ENCODE measurements around the gene POLR1A.

Gene POLR1A

GRCh38 chr2:86062043-86062442 lies 43.6 kb downstream of the POLR1A start:
- H3K4me2 ChIP-seq (ENCODE audit: low read depth, low read length, poor library complexity, severe bottlenecking) = no peak overlapping the region
- peaks cover 79% of the 10 kb centered on the region for H3K36me3 ChIP-seq (ENCODE audit: insufficient read depth, low read length)
- no peak overlapping the region for H3K9ac ChIP-seq (ENCODE audit: low read depth, low read length, poor library complexity, severe bottlenecking)
- H2AFZ ChIP-seq (ENCODE audit: low read length) = no peak overlapping the region
- H3K4me3 ChIP-seq (ENCODE audit: low read length, poor library complexity, severe bottlenecking) = no peak overlapping the region
- H3K4me1 ChIP-seq (ENCODE audit: insufficient read depth, low read length, poor library complexity, severe bottlenecking) = no peaks in the 10 kb centered on the region
- no peaks in the 10 kb centered on the region for H3K9me3 ChIP-seq (ENCODE audit: insufficient read depth, low read depth, low read length)
- TF ChIP-seq EZH2phosphoT487 (IDR thresholded peaks at IDR 0.05; ENCODE audit: borderline replicate concordance) = no peak
- TF ChIP-seq CTCF (conservative IDR thresholded peaks at IDR 0.05; ENCODE audit: low read length) = no peak
- no peaks in the 10 kb centered on the region for H3K27me3 ChIP-seq (ENCODE audit: insufficient read depth, low read length, poor library complexity, severe bottlenecking)
- no peaks in the 10 kb centered on the region for H4K20me1 ChIP-seq (ENCODE audit: insufficient read depth, low read length, poor library complexity, severe bottlenecking)
- no peaks in the 10 kb centered on the region for H3K9me2 ChIP-seq (replicated peaks; ENCODE audit: low read depth, low read length)
- H3F3A ChIP-seq (ENCODE audit: low read depth) = no peaks in the 10 kb centered on the region
- no peaks in the 10 kb centered on the region for H3K79me2 ChIP-seq (ENCODE audit: insufficient read depth, low read length)

DNA sequence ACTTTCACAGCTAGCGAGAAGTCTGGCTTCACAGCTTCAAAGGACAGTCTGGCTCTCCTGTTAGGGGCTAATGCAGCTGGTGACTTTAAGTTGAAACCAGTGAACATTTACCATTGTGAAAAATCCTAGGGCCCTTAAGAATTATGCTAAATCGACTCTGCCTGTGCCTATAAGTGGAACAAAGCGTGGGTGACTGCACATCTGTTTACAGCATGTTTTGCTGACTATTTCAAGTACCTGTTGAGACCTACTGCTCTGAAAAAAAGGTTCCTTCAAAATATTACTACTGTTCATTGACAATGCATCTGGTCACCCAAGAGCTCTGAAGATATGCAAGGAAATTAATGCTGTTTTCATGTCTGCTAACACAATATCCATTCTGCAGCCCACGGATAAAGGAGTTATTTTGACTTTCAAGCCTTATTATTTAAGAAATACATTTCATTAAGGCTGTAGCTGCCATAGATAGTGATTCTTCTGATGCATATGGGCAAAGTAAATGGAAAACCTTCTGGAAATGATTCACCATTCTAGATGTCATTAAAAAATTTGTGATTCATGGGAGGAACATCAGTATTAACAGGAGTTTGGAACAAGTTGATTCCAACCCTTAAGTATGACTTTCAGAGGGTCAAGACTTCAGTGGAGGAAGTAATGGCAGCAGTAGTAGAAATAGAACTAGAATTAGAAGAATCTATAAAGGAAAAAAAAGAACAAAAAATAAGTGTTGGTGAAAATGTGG lies 48.9 kb downstream of the POLR1A start:
- no peaks in the 10 kb centered on the region for H3K9me2 ChIP-seq (replicated peaks; ENCODE audit: low read depth, low read length)
- H4K20me1 ChIP-seq (ENCODE audit: insufficient read depth, low read length, poor library complexity, severe bottlenecking) = no peaks in the 10 kb centered on the region
- H3K4me3 ChIP-seq (ENCODE audit: low read length, poor library complexity, severe bottlenecking) = no peak overlapping the region
- H3F3A ChIP-seq (ENCODE audit: low read depth) = no peaks in the 10 kb centered on the region
- H3K36me3 ChIP-seq (ENCODE audit: insufficient read depth, low read length) = peaks cover 74% of the 10 kb centered on the region; the same call in 1 of the 2 replicates
- H3K27me3 ChIP-seq (ENCODE audit: insufficient read depth, low read length, poor library complexity, severe bottlenecking) = no peaks in the 10 kb centered on the region
- no peak overlapping the region for H2AFZ ChIP-seq (ENCODE audit: low read length)
- no peaks in the 10 kb centered on the region for H3K79me2 ChIP-seq (ENCODE audit: insufficient read depth, low read length)
- no peaks in the 10 kb centered on the region for H3K4me1 ChIP-seq (ENCODE audit: insufficient read depth, low read length, poor library complexity, severe bottlenecking)
- no peak overlapping the region for H3K4me2 ChIP-seq (ENCODE audit: low read depth, low read length, poor library complexity, severe bottlenecking)
- H3K9me3 ChIP-seq (ENCODE audit: insufficient read depth, low read depth, low read length) = no peaks in the 10 kb centered on the region
- H3K9ac ChIP-seq (ENCODE audit: low read depth, low read length, poor library complexity, severe bottlenecking) = no peak overlapping the region
- TF ChIP-seq EZH2phosphoT487 (IDR thresholded peaks at IDR 0.05; ENCODE audit: borderline replicate concordance) (no peak), CTCF (conservative IDR thresholded peaks at IDR 0.05; ENCODE audit: low read length) (no peak)

- peaks cover 73% of the 10 kb centered on the region; the same call in 1 of the 2 replicates for H3K36me3 ChIP-seq (ENCODE audit: insufficient read depth, low read length)
- H3K4me3 ChIP-seq (ENCODE audit: low read length, poor library complexity, severe bottlenecking) = no peak overlapping the region
- H3K79me2 ChIP-seq (ENCODE audit: insufficient read depth, low read length) = no peaks in the 10 kb centered on the region
- TF ChIP-seq EZH2phosphoT487 (IDR thresholded peaks at IDR 0.05; ENCODE audit: borderline replicate concordance) (no peak), CTCF (conservative IDR thresholded peaks at IDR 0.05; ENCODE audit: low read length) (no peak)
- H2AFZ ChIP-seq (ENCODE audit: low read length) = no peak overlapping the region
- H3K9ac ChIP-seq (ENCODE audit: low read depth, low read length, poor library complexity, severe bottlenecking) = no peak overlapping the region
- no peaks in the 10 kb centered on the region for H3K4me1 ChIP-seq (ENCODE audit: insufficient read depth, low read length, poor library complexity, severe bottlenecking)
- H4K20me1 ChIP-seq (ENCODE audit: insufficient read depth, low read length, poor library complexity, severe bottlenecking) = no peaks in the 10 kb centered on the region
- no peaks in the 10 kb centered on the region for H3F3A ChIP-seq (ENCODE audit: low read depth)
- H3K4me2 ChIP-seq (ENCODE audit: low read depth, low read length, poor library complexity, severe bottlenecking) = no peak overlapping the region
- H3K27me3 ChIP-seq (ENCODE audit: insufficient read depth, low read length, poor library complexity, severe bottlenecking) = no peaks in the 10 kb centered on the region
- H3K9me3 ChIP-seq (ENCODE audit: insufficient read depth, low read depth, low read length) = no peaks in the 10 kb centered on the region
- H3K9me2 ChIP-seq (replicated peaks; ENCODE audit: low read depth, low read length) = no peaks in the 10 kb centered on the region
Measured at GRCh38 chr2:86055314-86055713, 50.4 kb downstream of the POLR1A start.

Data from Loucy (cell line).